Measurements from ENCODE around the gene YIF1A. TPM values are rescaled to one million over a fixed set of nuclear protein-coding genes. Genes with fewer than 3 reads are reported as not detected.

The YIF1A gene
- polyA plus RNA-seq, 1 donor from 2014 or later, result 51.2 TPM

GRCh38 chr11:66310324-66310723 lies 21.4 kb upstream of the YIF1A start:
- no peaks in the 10 kb centered on the region for H3K79me2 ChIP-seq (replicated peaks; ENCODE audit: insufficient read depth, low read length)
- no peak overlapping the region for H2AFZ ChIP-seq (ENCODE audit: low read depth, low read length)
- TF ChIP-seq RAD21 (conservative IDR thresholded peaks at IDR 0.05) (no peak), CTCF (IDR thresholded peaks at IDR 0.05; ENCODE audit: poor library complexity, severe bottlenecking) (no peak), TAF1 (IDR thresholded peaks at IDR 0.05; ENCODE audit: low read depth) (no peak), EP300 (conservative IDR thresholded peaks at IDR 0.05; ENCODE audit: poor library complexity, severe bottlenecking) (no peak), SMC3 (conservative IDR thresholded peaks at IDR 0.05; ENCODE audit: poor library complexity) (no peak), POLR2AphosphoS5 (IDR thresholded peaks at IDR 0.05) (no peak), REST (IDR thresholded peaks at IDR 0.05; ENCODE audit: borderline replicate concordance) (no peak), EZH2 (IDR thresholded peaks at IDR 0.05; ENCODE audit: borderline replicate concordance, insufficient read depth, low read length, poor library complexity, severe bottlenecking) (no peak), MXI1 (conservative IDR thresholded peaks at IDR 0.05; ENCODE audit: poor library complexity, severe bottlenecking) (no peak)
- no peaks in the 10 kb centered on the region for H3K9me2 ChIP-seq (ENCODE audit: insufficient read depth, low read length)
- no peak overlapping the region for H3K27ac ChIP-seq (ENCODE audit: low read length)
- no peak overlapping the region for H3K9ac ChIP-seq (ENCODE audit: low read length)
- H3K27me3 ChIP-seq (ENCODE audit: insufficient read depth, low read depth, low read length), result peaks cover 11% of the 10 kb centered on the region
- H4K20me1 ChIP-seq (ENCODE audit: insufficient read depth), result no peaks in the 10 kb centered on the region
- H3K9me3 ChIP-seq (ENCODE audit: low read length), result no peaks in the 10 kb centered on the region
- H3K36me3 ChIP-seq (ENCODE audit: insufficient read depth, low read length), result no peaks in the 10 kb centered on the region
- no peak overlapping the region for H3K4me3 ChIP-seq (ENCODE audit: low read length)
- H3K4me2 ChIP-seq (ENCODE audit: low read length), result no peak overlapping the region
- no peaks in the 10 kb centered on the region for H3F3A ChIP-seq (ENCODE audit: insufficient read depth, low read length, poor library complexity, severe bottlenecking)

- no peak for TF ChIP-seq REST (IDR thresholded peaks at IDR 0.05; ENCODE audit: borderline replicate concordance)
- no peak for TF ChIP-seq MXI1 (conservative IDR thresholded peaks at IDR 0.05; ENCODE audit: poor library complexity, severe bottlenecking)
- TF ChIP-seq TAF1 (IDR thresholded peaks at IDR 0.05; ENCODE audit: low read depth), result no peak
- TF ChIP-seq EZH2 (IDR thresholded peaks at IDR 0.05; ENCODE audit: borderline replicate concordance, insufficient read depth, low read length, poor library complexity, severe bottlenecking), result no peak
- no peak for TF ChIP-seq CTCF (IDR thresholded peaks at IDR 0.05; ENCODE audit: poor library complexity, severe bottlenecking)
- TF ChIP-seq RAD21 (conservative IDR thresholded peaks at IDR 0.05), result no peak
- no peak for TF ChIP-seq EP300 (conservative IDR thresholded peaks at IDR 0.05; ENCODE audit: poor library complexity, severe bottlenecking)
- no peak for TF ChIP-seq POLR2AphosphoS5 (IDR thresholded peaks at IDR 0.05)
- TF ChIP-seq SMC3 (conservative IDR thresholded peaks at IDR 0.05; ENCODE audit: poor library complexity), result no peak
Observed at GRCh38 chr11:66309475-66309874, 20.5 kb upstream of the YIF1A start.

More at GRCh38 chr11:66309475-66309874, 20.5 kb upstream of the YIF1A start:
- Histone ChIP-seq H3K9me2 (ENCODE audit: insufficient read depth, low read length) (no peaks in the 10 kb centered on the region), H4K20me1 (ENCODE audit: insufficient read depth) (no peaks in the 10 kb centered on the region), H3K9me3 (ENCODE audit: low read length) (no peaks in the 10 kb centered on the region), H2AFZ (ENCODE audit: low read depth, low read length) (no peak overlapping the region), H3K36me3 (ENCODE audit: insufficient read depth, low read length) (no peaks in the 10 kb centered on the region), H3K4me2 (ENCODE audit: low read length) (no peak overlapping the region), H3K79me2 (replicated peaks; ENCODE audit: insufficient read depth, low read length) (no peaks in the 10 kb centered on the region), H3K4me3 (ENCODE audit: low read length) (no peak overlapping the region), H3F3A (ENCODE audit: insufficient read depth, low read length, poor library complexity, severe bottlenecking) (no peaks in the 10 kb centered on the region), H3K27me3 (ENCODE audit: insufficient read depth, low read depth, low read length) (peaks cover 11% of the 10 kb centered on the region), H3K27ac (ENCODE audit: low read length) (no peak overlapping the region), H3K9ac (ENCODE audit: low read length) (no peak overlapping the region)

Data from neural cell (in vitro differentiated cells).